Thyroid gland (tissue), 4 donors: ENCODE data around the gene SRPK1.

Source experiments
- CTCF ChIP-seq, 6 experiments: fragments of 200-600 bp in 3 of 6; fragments of 450-650 bp in 3 of 6; sonication (generic) in 3 of 6; IDR thresholded peaks; one replicate each; pipeline ENCODE4 v1.5.1; 2016 to 2019; ENCODE audit warnings: antibody characterized with exemption in 6 of 6, mild to moderate bottlenecking in 2 of 6, inconsistent platforms in 1 of 6, moderate library complexity in 1 of 6
- POLR2A ChIP-seq, 2 donors: fragments of 450-650 bp; IDR thresholded peaks; one replicate each; pipeline ENCODE4 v1.6.1; 2017; ENCODE audit warnings: antibody characterized with exemption in 2 of 2, mild to moderate bottlenecking in 2 of 2, moderate library complexity in 1 of 2

- no peak for TF ChIP-seq POLR2A (IDR thresholded peaks at IDR 0.05)
- no peak for TF ChIP-seq CTCF (IDR thresholded peaks at IDR 0.05)
Observed at GRCh38 chr6:35810971-35811698, 109.8 kb downstream of the SRPK1 start.
